HEK293 (cell line): ENCODE data around the gene COL8A1.

Experiments
- CTCF ChIA-PET: fragments of 350-600 bp; formaldehyde crosslinking; extraction: SDS; loops from one replicate; lab custom pipeline; 2021; ENCODE audit warnings: antibody characterized with exemption; lab: Yijun Ruan, JAX
- POLR2A ChIA-PET: fragments of 300-600 bp; formaldehyde crosslinking; extraction: SDS; loops from one replicate; lab custom pipeline; 2020; ENCODE audit warnings: antibody characterized with exemption, inconsistent platforms; lab: Yijun Ruan, JAX
- H3K27ac ChIP-seq: fragments of 200-500 bp; sonication (Bioruptor generic); 2 replicates; pipeline ENCODE4 v1.5.1; 2014; ENCODE audit warnings: low read depth, low read length, control low read depth, inconsistent platforms; ENCODE audit errors: extremely low read depth
- H3K36me3 ChIP-seq, 2 experiments: fragments of 200-500 bp in 1 of 2; sonication (Bioruptor generic) in 1 of 2; 1 replicate in 1 of 2; 2 replicates in 1 of 2; pipeline ENCODE4 v1.5.1; 2014 to 2017; ENCODE audit warnings: inconsistent platforms in 2 of 2, low read length in 2 of 2; ENCODE audit not compliant: control insufficient read depth in 2 of 2, insufficient read depth in 1 of 2
- H3K4me1 ChIP-seq: fragments of 200-500 bp; sonication (Bioruptor generic); 2 replicates; pipeline ENCODE4 v1.5.1; 2014; ENCODE audit warnings: mild to moderate bottlenecking, low read length, inconsistent platforms; ENCODE audit not compliant: control insufficient read depth, insufficient read depth
- H3K4me3 ChIP-seq: 2 replicates; pipeline ENCODE4 v1.5.1; 2011; ENCODE audit warnings: low read depth, mild to moderate bottlenecking, control low read depth, low read length, moderate library complexity
- H3K9me3 ChIP-seq: fragments of 200-500 bp; sonication (Bioruptor generic); 2 replicates; pipeline ENCODE4 v1.5.1; 2014; ENCODE audit warnings: low read depth, low read length, inconsistent platforms; ENCODE audit not compliant: control insufficient read depth, insufficient read depth
- GLI4 ChIP-seq: fragments of 450-650 bp; formaldehyde crosslinking; IDR thresholded peaks from 2 replicates; pipeline ENCODE4 v1.5.1; 2016; ENCODE audit warnings: missing biosample characterization, missing genetic modification characterization
- KLF1 ChIP-seq: fragments of 450-650 bp; formaldehyde crosslinking; IDR thresholded peaks from 2 replicates; pipeline ENCODE4 v1.5.1; 2016; ENCODE audit warnings: missing biosample characterization, missing genetic modification characterization
- KLF8 ChIP-seq: fragments of 450-650 bp; formaldehyde crosslinking; IDR thresholded peaks from 2 replicates; pipeline ENCODE4 v1.5.1; 2016; ENCODE audit warnings: missing biosample characterization, missing genetic modification characterization
- REPIN1 ChIP-seq: fragments of 450-650 bp; formaldehyde crosslinking; IDR thresholded peaks from 2 replicates; pipeline ENCODE4 v1.5.1; 2017; ENCODE audit warnings: missing biosample characterization, missing genetic modification characterization, low read depth
- WT1 ChIP-seq: fragments of 450-650 bp; formaldehyde crosslinking; IDR thresholded peaks from 2 replicates; pipeline ENCODE4 v1.5.1; 2016; ENCODE audit warnings: missing biosample characterization, missing genetic modification characterization
- ZNF16 ChIP-seq: fragments of 450-650 bp; formaldehyde crosslinking; IDR thresholded peaks from 2 replicates; pipeline ENCODE4 v1.5.1; 2016; ENCODE audit warnings: low read depth, missing biosample characterization, missing genetic modification characterization
- ZNF214 ChIP-seq: fragments of 450-650 bp; formaldehyde crosslinking; IDR thresholded peaks from 2 replicates; pipeline ENCODE4 v1.5.1; 2017; ENCODE audit warnings: missing biosample characterization, mild to moderate bottlenecking, missing genetic modification characterization, borderline replicate concordance
- ZNF391 ChIP-seq: fragments of 450-650 bp; formaldehyde crosslinking; IDR thresholded peaks from 2 replicates; pipeline ENCODE4 v1.5.1; 2016; ENCODE audit warnings: low read depth, missing biosample characterization, missing genetic modification characterization, borderline replicate concordance
- ZNF433 ChIP-seq: fragments of 450-650 bp; formaldehyde crosslinking; IDR thresholded peaks from 2 replicates; pipeline ENCODE4 v1.5.1; 2016; ENCODE audit warnings: missing biosample characterization, missing genetic modification characterization, low read depth
- ZNF548 ChIP-seq: fragments of 450-650 bp; formaldehyde crosslinking; IDR thresholded peaks from 2 replicates; pipeline ENCODE4 v1.5.1; 2016; ENCODE audit warnings: missing biosample characterization, missing genetic modification characterization
- ZNF626 ChIP-seq: fragments of 450-650 bp; sonication (Bioruptor Pico); formaldehyde crosslinking; IDR thresholded peaks from 2 replicates; pipeline ENCODE4 v1.5.1; 2018; ENCODE audit warnings: missing biosample characterization, missing genetic modification characterization, inconsistent platforms
- ZNF701 ChIP-seq: fragments of 450-650 bp; formaldehyde crosslinking; IDR thresholded peaks from 2 replicates; pipeline ENCODE4 v1.5.1; 2016; ENCODE audit warnings: missing biosample characterization, missing genetic modification characterization
- ZNF747 ChIP-seq: fragments of 450-650 bp; formaldehyde crosslinking; IDR thresholded peaks from 2 replicates; pipeline ENCODE4 v1.5.1; 2016; ENCODE audit warnings: missing biosample characterization, missing genetic modification characterization
- ZNF776 ChIP-seq: fragments of 450-650 bp; formaldehyde crosslinking; IDR thresholded peaks from 2 replicates; pipeline ENCODE4 v1.5.0; 2017; ENCODE audit warnings: missing biosample characterization, missing genetic modification characterization, borderline replicate concordance
- TF ChIP-seq, protein P1 (sequence below): fragments of 450-650 bp; formaldehyde crosslinking; IDR thresholded peaks from 2 replicates; pipeline ENCODE4 v1.5.1; 2016; ENCODE audit warnings: missing biosample characterization, missing genetic modification characterization
- TF ChIP-seq, protein P2 (sequence below): fragments of 450-650 bp; formaldehyde crosslinking; IDR thresholded peaks from 2 replicates; pipeline ENCODE4 v1.5.1; 2016; ENCODE audit warnings: missing biosample characterization, missing genetic modification characterization, low read depth
- TF ChIP-seq, protein P3 (sequence below): fragments of 450-650 bp; formaldehyde crosslinking; IDR thresholded peaks from 2 replicates; pipeline ENCODE4 v1.5.1; 2017; ENCODE audit warnings: missing biosample characterization, mild to moderate bottlenecking, missing genetic modification characterization, moderate library complexity
- TF ChIP-seq, protein P4 (sequence below): fragments of 450-650 bp; formaldehyde crosslinking; IDR thresholded peaks from 2 replicates; pipeline ENCODE4 v1.5.1; 2016; ENCODE audit warnings: missing biosample characterization, missing genetic modification characterization

The COL8A1 gene

DNA sequence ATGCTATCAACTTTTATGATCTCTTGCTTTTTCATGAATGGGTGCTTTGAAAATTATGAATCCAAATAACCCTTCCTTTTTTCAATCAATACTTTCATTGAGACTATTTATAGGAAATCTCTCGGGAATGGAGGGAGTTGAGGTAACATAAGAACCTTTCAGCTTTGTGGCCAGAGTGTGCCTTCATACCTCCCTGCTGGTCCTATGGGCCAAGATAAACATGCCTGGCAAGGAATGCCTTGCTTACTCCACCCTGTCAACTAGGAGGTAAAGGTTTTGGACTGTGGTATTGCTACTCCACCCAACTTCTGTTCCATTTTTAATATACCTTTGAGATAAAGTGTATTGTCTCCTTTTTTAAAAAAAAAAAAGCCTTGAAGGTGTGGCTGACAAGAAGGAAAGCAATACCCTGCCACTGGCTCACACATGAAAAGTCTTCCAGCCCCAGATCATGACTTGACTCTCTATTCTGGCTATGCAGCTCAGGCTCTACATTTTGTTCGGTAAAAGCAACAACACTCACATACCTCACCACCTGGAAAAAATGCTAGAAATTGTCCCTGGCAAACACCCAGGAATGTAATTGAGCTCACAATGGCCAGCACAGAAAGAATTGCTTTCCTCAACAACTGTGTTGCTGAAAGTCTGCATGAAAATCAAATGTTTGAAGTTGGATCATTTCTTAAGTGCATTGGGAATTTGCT, 35.8 kb downstream of the COL8A1 start:
- no peaks in the 10 kb centered on the region for H3K36me3 ChIP-seq
- TF ChIP-seq WT1 (tag by site-specific recombination) (peak; percentile 13; the same call in 1 of the 2 replicates), KLF1 (tag by site-specific recombination) (peak; percentile 41; the same call in 1 of the 2 replicates), ZNF776 (tag by site-specific recombination) (no peak)
- TF ChIP-seq, all 188 proteins: peak for 2
- ChIA-PET POLR2A (interaction anchor here (0.6 kb wide), 1 partner anchor 93 kb away, joined by 3 read pairs; no protein-coding TSS in a partner anchor), CTCF (interaction anchor here (0.6 to 1.1 kb wide), 4 partner anchors 9 to 44 kb away, joined by 3 to 4 read pairs (median 4); no protein-coding TSS in a partner anchor)
- Histone ChIP-seq H3K4me1 (no peaks in the 10 kb centered on the region), H3K9me3 (no peaks in the 10 kb centered on the region), H3K4me3 (no peak overlapping the region), H3K27ac (no peak overlapping the region)

DNA sequence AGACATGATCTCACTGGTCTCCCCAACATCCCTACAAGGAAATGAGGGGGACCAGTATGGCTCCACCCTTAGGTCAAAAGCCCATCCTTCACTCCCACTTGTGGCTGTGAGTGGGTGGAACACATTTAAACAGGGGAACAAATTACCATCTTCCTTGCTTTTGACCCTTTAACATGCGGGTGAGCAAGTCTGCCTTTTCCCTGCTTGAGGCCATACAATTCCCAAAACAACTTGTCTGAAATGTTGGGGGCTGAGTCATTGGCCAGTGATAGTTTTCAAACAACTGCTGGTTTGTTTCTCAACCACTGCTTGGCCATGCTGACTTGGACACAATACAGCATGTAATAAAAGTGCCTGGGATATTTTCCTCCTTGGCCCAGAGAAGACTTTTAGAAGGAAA, 39.6 kb downstream of the COL8A1 start:
- no peak overlapping the region for H3K4me3 ChIP-seq
- no peak overlapping the region for H3K27ac ChIP-seq
- no peaks in the 10 kb centered on the region for H3K36me3 ChIP-seq
- no peak for TF ChIP-seq ZNF626 (tag by site-specific recombination)
- no peak for TF ChIP-seq ZNF16
- TF ChIP-seq REPIN1: no peak
- TF ChIP-seq ZNF548: no peak
- TF ChIP-seq ZNF747 (tag by site-specific recombination): no peak
- TF ChIP-seq, protein P1, sequence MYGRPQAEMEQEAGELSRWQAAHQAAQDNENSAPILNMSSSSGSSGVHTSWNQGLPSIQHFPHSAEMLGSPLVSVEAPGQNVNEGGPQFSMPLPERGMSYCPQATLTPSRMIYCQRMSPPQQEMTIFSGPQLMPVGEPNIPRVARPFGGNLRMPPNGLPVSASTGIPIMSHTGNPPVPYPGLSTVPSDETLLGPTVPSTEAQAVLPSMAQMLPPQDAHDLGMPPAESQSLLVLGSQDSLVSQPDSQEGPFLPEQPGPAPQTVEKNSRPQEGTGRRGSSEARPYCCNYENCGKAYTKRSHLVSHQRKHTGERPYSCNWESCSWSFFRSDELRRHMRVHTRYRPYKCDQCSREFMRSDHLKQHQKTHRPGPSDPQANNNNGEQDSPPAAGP (tag by site-specific recombination): no peak
- TF ChIP-seq, protein P2, sequence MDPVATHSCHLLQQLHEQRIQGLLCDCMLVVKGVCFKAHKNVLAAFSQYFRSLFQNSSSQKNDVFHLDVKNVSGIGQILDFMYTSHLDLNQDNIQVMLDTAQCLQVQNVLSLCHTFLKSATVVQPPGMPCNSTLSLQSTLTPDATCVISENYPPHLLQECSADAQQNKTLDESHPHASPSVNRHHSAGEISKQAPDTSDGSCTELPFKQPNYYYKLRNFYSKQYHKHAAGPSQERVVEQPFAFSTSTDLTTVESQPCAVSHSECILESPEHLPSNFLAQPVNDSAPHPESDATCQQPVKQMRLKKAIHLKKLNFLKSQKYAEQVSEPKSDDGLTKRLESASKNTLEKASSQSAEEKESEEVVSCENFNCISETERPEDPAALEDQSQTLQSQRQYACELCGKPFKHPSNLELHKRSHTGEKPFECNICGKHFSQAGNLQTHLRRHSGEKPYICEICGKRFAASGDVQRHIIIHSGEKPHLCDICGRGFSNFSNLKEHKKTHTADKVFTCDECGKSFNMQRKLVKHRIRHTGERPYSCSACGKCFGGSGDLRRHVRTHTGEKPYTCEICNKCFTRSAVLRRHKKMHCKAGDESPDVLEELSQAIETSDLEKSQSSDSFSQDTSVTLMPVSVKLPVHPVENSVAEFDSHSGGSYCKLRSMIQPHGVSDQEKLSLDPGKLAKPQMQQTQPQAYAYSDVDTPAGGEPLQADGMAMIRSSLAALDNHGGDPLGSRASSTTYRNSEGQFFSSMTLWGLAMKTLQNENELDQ (tag by site-specific recombination): no peak
- no peaks in the 10 kb centered on the region for H3K9me3 ChIP-seq
- ChIA-PET CTCF (no interaction called here), POLR2A (no interaction called here)
- H3K4me1 ChIP-seq: no peaks in the 10 kb centered on the region

DNA sequence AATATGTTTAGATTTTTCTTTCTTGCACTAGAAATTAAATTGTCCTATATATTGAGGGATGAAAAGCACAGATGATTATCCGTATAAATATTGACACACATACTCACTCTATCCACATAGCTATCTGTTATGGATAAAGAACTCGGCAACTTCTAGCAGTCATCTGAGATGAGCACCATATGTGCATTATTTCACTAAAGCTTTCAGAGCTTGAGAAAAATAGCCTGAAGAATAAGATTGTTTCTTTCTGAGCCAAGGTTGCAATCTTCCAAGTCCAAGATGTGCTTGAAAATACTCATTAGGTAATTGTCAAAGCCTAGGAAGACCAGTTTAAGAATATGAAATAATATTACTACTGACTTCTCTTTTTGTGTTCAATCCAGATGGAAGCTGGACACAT, 40.5 kb downstream of the COL8A1 start:
- TF ChIP-seq KLF8 (tag by site-specific recombination) (no peak), GLI4 (no peak), ZNF214 (tag by site-specific recombination) (no peak), ZNF433 (no peak), ZNF391 (no peak), ZNF701 (tag by site-specific recombination) (no peak)
- TF ChIP-seq, protein P3, sequence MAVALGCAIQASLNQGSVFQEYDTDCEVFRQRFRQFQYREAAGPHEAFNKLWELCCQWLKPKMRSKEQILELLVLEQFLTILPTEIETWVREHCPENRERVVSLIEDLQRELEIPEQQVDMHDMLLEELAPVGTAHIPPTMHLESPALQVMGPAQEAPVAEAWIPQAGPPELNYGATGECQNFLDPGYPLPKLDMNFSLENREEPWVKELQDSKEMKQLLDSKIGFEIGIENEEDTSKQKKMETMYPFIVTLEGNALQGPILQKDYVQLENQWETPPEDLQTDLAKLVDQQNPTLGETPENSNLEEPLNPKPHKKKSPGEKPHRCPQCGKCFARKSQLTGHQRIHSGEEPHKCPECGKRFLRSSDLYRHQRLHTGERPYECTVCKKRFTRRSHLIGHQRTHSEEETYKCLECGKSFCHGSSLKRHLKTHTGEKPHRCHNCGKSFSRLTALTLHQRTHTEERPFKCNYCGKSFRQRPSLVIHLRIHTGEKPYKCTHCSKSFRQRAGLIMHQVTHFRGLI (tag by site-specific recombination): no peak
- TF ChIP-seq, protein P4, sequence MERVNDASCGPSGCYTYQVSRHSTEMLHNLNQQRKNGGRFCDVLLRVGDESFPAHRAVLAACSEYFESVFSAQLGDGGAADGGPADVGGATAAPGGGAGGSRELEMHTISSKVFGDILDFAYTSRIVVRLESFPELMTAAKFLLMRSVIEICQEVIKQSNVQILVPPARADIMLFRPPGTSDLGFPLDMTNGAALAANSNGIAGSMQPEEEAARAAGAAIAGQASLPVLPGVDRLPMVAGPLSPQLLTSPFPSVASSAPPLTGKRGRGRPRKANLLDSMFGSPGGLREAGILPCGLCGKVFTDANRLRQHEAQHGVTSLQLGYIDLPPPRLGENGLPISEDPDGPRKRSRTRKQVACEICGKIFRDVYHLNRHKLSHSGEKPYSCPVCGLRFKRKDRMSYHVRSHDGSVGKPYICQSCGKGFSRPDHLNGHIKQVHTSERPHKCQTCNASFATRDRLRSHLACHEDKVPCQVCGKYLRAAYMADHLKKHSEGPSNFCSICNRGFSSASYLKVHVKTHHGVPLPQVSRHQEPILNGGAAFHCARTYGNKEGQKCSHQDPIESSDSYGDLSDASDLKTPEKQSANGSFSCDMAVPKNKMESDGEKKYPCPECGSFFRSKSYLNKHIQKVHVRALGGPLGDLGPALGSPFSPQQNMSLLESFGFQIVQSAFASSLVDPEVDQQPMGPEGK (tag by site-specific recombination): no peak
- TF ChIP-seq, all 188 proteins: peak for 0
- CTCF ChIA-PET: interaction anchor here (0.9 kb wide), 1 partner anchor 9 kb away, joined by 3 read pairs; no protein-coding TSS in a partner anchor
- POLR2A ChIA-PET: no interaction called here
- no peaks in the 10 kb centered on the region for H3K4me1 ChIP-seq
- no peaks in the 10 kb centered on the region for H3K9me3 ChIP-seq
- H3K36me3 ChIP-seq: no peaks in the 10 kb centered on the region
- H3K27ac ChIP-seq: no peak overlapping the region
- H3K4me3 ChIP-seq: no peak overlapping the region
